Mesendoderm (in vitro differentiated cells): Measurements from ENCODE around the gene ZNF536.

ENCODE experiments used
- DNase-seq: peaks from one replicate; pipeline ENCODE4 v3.0.0; 2013
- H2AK5ac ChIP-seq: 2 replicates; pipeline ENCODE4 v1.6.1; 2013; ENCODE audit warnings: low read length, inconsistent platforms
- H2BK120ac ChIP-seq: 2 replicates; pipeline ENCODE4 v1.6.1; 2013; ENCODE audit warnings: low read depth, mild to moderate bottlenecking, low read length, moderate library complexity, mixed read lengths
- H2BK15ac ChIP-seq: replicated peaks from 2 replicates; pipeline ENCODE4 v1.6.1; 2013; ENCODE audit warnings: low read depth, mild to moderate bottlenecking, moderate library complexity
- H2BK5ac ChIP-seq: 2 replicates; pipeline ENCODE4 v1.6.1; 2013; ENCODE audit warnings: low read length, inconsistent platforms
- H3K18ac ChIP-seq: 2 replicates; pipeline ENCODE4 v1.6.1; 2013; ENCODE audit warnings: mild to moderate bottlenecking, low read length, mixed read lengths
- H3K23ac ChIP-seq: one replicate; pipeline ENCODE4 v1.6.1; 2013; ENCODE audit warnings: low read length
- H3K27ac ChIP-seq: 2 replicates; pipeline ENCODE4 v1.5.1; 2013; ENCODE audit warnings: low read depth, mild to moderate bottlenecking, inconsistent platforms, low read length, moderate library complexity
- H3K27me3 ChIP-seq: 2 replicates; pipeline ENCODE4 v1.6.1; 2013; ENCODE audit warnings: low read length, control low read depth, mild to moderate bottlenecking, inconsistent platforms; ENCODE audit not compliant: insufficient read depth, poor library complexity
- H3K36me3 ChIP-seq: 2 replicates; pipeline ENCODE4 v1.6.1; 2013; ENCODE audit warnings: low read length, inconsistent platforms; ENCODE audit not compliant: control insufficient read depth, insufficient read depth
- H3K4ac ChIP-seq: one replicate; pipeline ENCODE4 v1.6.1; 2013; ENCODE audit warnings: low read depth, mild to moderate bottlenecking, low read length, moderate library complexity
- H3K4me1 ChIP-seq: 2 replicates; pipeline ENCODE4 v1.6.1; 2013; ENCODE audit warnings: low read depth, low read length, inconsistent platforms; ENCODE audit not compliant: control insufficient read depth
- H3K4me2 ChIP-seq: 2 replicates; pipeline ENCODE4 v1.6.1; 2013; ENCODE audit warnings: low read length
- H3K4me3 ChIP-seq: 2 replicates; pipeline ENCODE4 v1.5.1; 2013; ENCODE audit warnings: mild to moderate bottlenecking, low read length
- H3K56ac ChIP-seq: one replicate; pipeline ENCODE4 v1.6.1; 2013; ENCODE audit warnings: low read length
- H3K79me1 ChIP-seq: 2 replicates; pipeline ENCODE4 v1.6.1; 2013; ENCODE audit warnings: low read length, inconsistent platforms
- H3K79me2 ChIP-seq: 2 replicates; pipeline ENCODE4 v1.6.1; 2013; ENCODE audit warnings: mild to moderate bottlenecking, low read length; ENCODE audit not compliant: control insufficient read depth, insufficient read depth
- H3K9ac ChIP-seq: 2 replicates; pipeline ENCODE4 v1.6.1; 2013; ENCODE audit warnings: low read length, inconsistent platforms
- H4K5ac ChIP-seq: one replicate; pipeline ENCODE4 v1.6.1; 2013; ENCODE audit warnings: low read length
- H4K8ac ChIP-seq: one replicate; pipeline ENCODE4 v1.6.1; 2013; ENCODE audit warnings: low read depth, mild to moderate bottlenecking, control low read depth, low read length, moderate library complexity
- WGBS: extraction: QIAGEN DNeasy Blood & Tissue Kit; methylation state at CpG from one replicate; pipeline ENCODE4 v1.1.7; 2013; ENCODE audit warnings: low lambda C conversion rate, missing lambda C conversion rate; ENCODE audit not compliant: insufficient coverage; ENCODE audit errors: extremely low coverage; 5-methylcytosine and 5-hydroxymethylcytosine counted together

The ZNF536 gene

DNA sequence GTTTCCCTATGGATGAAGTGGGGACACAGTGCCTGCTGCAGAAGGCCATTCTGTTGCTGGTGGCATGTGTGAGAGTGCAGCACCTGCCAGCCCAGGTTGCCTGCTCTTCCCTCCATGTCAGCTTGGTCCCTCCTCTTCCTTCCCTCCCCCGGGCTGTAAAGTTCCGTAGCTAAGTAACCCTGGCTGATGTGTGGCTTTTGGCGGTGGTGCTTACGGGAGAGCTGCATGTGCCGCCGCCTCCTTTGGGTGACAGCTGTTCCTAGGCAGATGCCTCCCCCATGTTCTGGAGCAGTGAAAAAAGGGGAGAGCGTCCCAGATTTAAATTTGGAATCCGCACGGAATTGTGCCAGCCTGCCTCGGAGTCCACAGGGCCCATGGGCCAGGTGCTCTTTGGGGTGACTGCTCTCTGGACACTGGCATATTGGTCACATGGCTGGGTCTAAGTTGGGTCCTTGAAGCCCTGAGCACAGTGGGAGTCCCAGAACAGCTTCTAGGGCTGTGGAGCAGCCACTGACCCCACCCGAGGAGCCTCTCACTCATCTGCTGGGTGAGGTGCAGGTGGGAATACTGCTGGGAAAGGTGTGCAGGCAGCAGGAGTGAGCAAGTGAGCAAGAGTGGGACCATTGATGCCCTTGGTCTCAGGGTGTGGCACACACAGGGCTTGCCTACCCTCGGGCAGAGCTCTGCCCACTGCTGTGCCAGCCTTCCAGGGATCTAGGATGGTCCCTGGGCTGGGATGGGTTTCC lies 33.1 kb upstream of the ZNF536 start:
- Histone ChIP-seq H3K79me2 (no peaks in the 10 kb centered on the region), H2BK120ac (no peak overlapping the region), H3K4me1 (no peaks in the 10 kb centered on the region), H4K5ac (no peak overlapping the region), H2AK5ac (no peak overlapping the region), H3K79me1 (no peaks in the 10 kb centered on the region), H3K4me3 (no peak overlapping the region), H3K56ac (no peak overlapping the region), H3K36me3 (no peaks in the 10 kb centered on the region), H2BK5ac (no peak overlapping the region), H3K27me3 (no peaks in the 10 kb centered on the region), H4K8ac (no peak overlapping the region), H3K23ac (no peak overlapping the region), H2BK15ac (no peak overlapping the region), H3K4me2 (no peak overlapping the region), H3K9ac (no peak overlapping the region), H3K4ac (no peak overlapping the region), H3K18ac (no peak overlapping the region), H3K27ac (no peak overlapping the region)
- no CpG with 5 or more reads among the region's 12 CpGs for WGBS
- DNase-seq: no peak

- DNase-seq: no peak
Observed at GRCh38 chr19:30339624-30340525, 32.3 kb upstream of the ZNF536 start.

DNA sequence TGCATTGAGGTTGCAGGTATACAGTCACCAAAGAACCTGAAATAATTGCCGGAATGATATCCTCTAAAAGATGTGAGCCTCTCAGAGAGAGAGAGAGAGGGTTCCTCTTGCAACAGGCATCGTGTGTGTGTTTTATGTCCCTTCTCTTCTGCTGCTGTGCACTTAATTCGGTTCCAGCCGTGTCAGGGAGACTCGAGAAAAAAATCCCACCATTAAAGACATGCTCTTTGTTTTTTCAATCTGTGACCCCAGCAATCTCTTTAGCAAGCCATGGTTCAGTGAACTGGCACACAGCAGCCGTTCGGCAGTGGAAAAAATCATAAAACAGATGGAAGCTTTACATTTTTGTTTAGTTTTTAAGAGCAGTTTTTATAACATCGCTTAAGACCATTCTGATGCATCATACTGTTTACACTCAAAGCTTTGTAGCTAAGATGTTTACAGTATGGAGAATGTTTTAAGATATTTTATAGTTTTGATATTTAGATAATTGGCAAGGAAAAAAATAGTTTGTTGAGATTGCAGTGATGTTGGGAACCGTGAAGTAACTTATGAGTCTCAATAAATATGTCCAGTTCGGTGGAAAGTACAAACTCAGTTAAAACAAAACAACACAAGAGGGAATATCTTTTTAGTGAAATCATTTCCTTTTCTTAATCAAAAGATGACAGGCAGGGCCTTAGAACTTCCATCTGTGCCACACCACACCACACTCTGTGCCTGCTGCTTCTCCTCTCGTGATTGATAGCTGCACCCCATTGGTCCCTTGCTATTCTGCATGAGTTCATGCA lies 31.2 kb upstream of the ZNF536 start:
- H3K27ac ChIP-seq: no peak overlapping the region
- no peak overlapping the region for H3K4ac ChIP-seq
- H3K4me2 ChIP-seq: no peak overlapping the region
- H2BK120ac ChIP-seq: no peak overlapping the region
- no peak overlapping the region for H4K5ac ChIP-seq
- no peaks in the 10 kb centered on the region for H3K36me3 ChIP-seq
- no peaks in the 10 kb centered on the region for H3K79me2 ChIP-seq
- no peaks in the 10 kb centered on the region for H3K27me3 ChIP-seq
- H4K8ac ChIP-seq: no peak overlapping the region
- H3K4me1 ChIP-seq: no peaks in the 10 kb centered on the region
- H3K56ac ChIP-seq: no peak overlapping the region
- no peak overlapping the region for H3K18ac ChIP-seq
- no peak overlapping the region for H2AK5ac ChIP-seq
- DNase-seq: no peak
- H2BK5ac ChIP-seq: no peak overlapping the region
- no peak overlapping the region for H3K23ac ChIP-seq
- no peak overlapping the region for H3K4me3 ChIP-seq
- no peak overlapping the region for H3K9ac ChIP-seq
- H3K79me1 ChIP-seq: no peaks in the 10 kb centered on the region
- no peak overlapping the region for H2BK15ac ChIP-seq
- WGBS: 100% methylated on average over 1 of the region's 11 CpGs

More at GRCh38 chr19:30339624-30340525, 32.3 kb upstream of the ZNF536 start:
- Histone ChIP-seq H3K4me1 (no peaks in the 10 kb centered on the region), H2BK120ac (no peak overlapping the region), H2BK5ac (no peak overlapping the region), H3K9ac (no peak overlapping the region), H3K27me3 (no peaks in the 10 kb centered on the region), H3K4ac (no peak overlapping the region), H3K23ac (no peak overlapping the region), H3K4me3 (no peak overlapping the region), H4K8ac (no peak overlapping the region), H3K79me1 (no peaks in the 10 kb centered on the region), H2AK5ac (no peak overlapping the region), H3K36me3 (no peaks in the 10 kb centered on the region), H3K27ac (no peak overlapping the region), H3K18ac (no peak overlapping the region), H3K79me2 (no peaks in the 10 kb centered on the region), H3K56ac (no peak overlapping the region), H3K4me2 (no peak overlapping the region), H4K5ac (no peak overlapping the region), H2BK15ac (no peak overlapping the region)
- no CpG with 5 or more reads among the region's 14 CpGs for WGBS

GRCh38 chr19:30341611-30342201 lies 30.5 kb upstream of the ZNF536 start:
- H3K27ac ChIP-seq: no peak overlapping the region

GRCh38 chr19:30342901-30343300 lies 29.3 kb upstream of the ZNF536 start:
- WGBS: no CpG with 5 or more reads among the region's 3 CpGs

More at GRCh38 chr19:30341611-30342201, 30.5 kb upstream of the ZNF536 start:
- no peak overlapping the region for H2BK5ac ChIP-seq
- no peaks in the 10 kb centered on the region for H3K27me3 ChIP-seq
- H3K56ac ChIP-seq: no peak overlapping the region
- H3K79me1 ChIP-seq: no peaks in the 10 kb centered on the region
- no peak overlapping the region for H3K4ac ChIP-seq
- H2BK120ac ChIP-seq: no peak overlapping the region
- H3K18ac ChIP-seq: no peak overlapping the region
- H2BK15ac ChIP-seq: no peak overlapping the region
- H3K9ac ChIP-seq: no peak overlapping the region
- DNase-seq: no peak
- H3K23ac ChIP-seq: no peak overlapping the region
- H3K36me3 ChIP-seq: no peaks in the 10 kb centered on the region
- H2AK5ac ChIP-seq: no peak overlapping the region
- H3K4me2 ChIP-seq: no peak overlapping the region
- no peak overlapping the region for H3K4me3 ChIP-seq
- no peaks in the 10 kb centered on the region for H3K4me1 ChIP-seq
- no peak overlapping the region for H4K5ac ChIP-seq
- no peaks in the 10 kb centered on the region for H3K79me2 ChIP-seq
- no peak overlapping the region for H4K8ac ChIP-seq

More at GRCh38 chr19:30342901-30343300, 29.3 kb upstream of the ZNF536 start:
- Histone ChIP-seq H3K56ac (no peak overlapping the region), H3K27me3 (no peaks in the 10 kb centered on the region), H3K36me3 (no peaks in the 10 kb centered on the region), H3K4me3 (no peak overlapping the region), H3K79me2 (no peaks in the 10 kb centered on the region), H2BK120ac (no peak overlapping the region), H2BK5ac (no peak overlapping the region), H3K18ac (no peak overlapping the region), H4K5ac (no peak overlapping the region), H3K4ac (no peak overlapping the region), H3K9ac (no peak overlapping the region), H3K4me2 (no peak overlapping the region), H3K27ac (no peak overlapping the region), H3K79me1 (no peaks in the 10 kb centered on the region), H2AK5ac (no peak overlapping the region), H3K4me1 (no peaks in the 10 kb centered on the region), H4K8ac (no peak overlapping the region), H3K23ac (no peak overlapping the region), H2BK15ac (no peak overlapping the region)
- DNase-seq: no peak
